ENCODE measurements around the gene SYNJ2.
A peak's percentile ranks its signal among the peaks of the same experiment; 100 is the strongest.
"Not testable (repeated sequence)": the region's sequence is repeated elsewhere in the genome, so short reads cannot be mapped to it uniquely, and the experiment has no call there.

Gene SYNJ2

DNA sequence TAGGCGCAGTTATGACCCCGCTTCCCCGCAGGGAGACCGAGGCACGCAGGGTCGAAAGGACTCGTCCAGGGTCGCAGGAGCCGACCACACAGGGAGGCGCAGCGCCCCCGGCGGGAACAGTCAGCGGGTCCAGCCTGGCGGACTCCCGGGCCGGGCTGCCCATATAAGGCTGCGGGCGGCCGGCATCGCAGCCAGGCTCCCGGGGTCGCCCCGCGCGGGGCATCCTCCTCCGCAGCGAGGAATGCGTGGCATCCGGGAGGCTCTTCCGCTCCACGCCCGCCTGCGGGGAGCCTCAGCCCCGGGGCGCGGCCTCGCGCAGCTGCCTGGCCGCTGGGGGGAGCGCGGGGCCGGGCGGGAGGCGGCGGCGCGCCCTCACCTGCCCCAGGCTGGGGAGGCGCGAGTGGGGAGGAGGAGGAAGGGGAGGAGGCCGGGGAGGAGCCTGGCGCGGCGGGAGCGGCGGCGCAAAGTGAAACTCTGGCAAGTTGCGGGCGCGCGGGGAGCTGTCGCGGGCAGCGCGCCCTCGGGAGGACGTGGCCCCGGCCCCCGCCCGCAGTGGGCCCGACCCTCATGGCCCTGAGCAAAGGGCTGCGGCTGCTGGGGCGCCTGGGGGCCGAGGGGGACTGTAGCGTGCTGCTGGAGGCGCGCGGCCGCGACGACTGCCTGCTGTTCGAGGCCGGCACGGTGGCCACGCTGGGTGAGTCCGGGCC lies at the start of gene SYNJ2:
Gene SYNJ2, plus strand, starts transcription at position 469 of the 707 bp plus-strand sequence. Its CDS starts 99 bp downstream, at position 568.
- DNase-seq (ENCODE audit: low read depth) = peak; percentile 52

DNA sequence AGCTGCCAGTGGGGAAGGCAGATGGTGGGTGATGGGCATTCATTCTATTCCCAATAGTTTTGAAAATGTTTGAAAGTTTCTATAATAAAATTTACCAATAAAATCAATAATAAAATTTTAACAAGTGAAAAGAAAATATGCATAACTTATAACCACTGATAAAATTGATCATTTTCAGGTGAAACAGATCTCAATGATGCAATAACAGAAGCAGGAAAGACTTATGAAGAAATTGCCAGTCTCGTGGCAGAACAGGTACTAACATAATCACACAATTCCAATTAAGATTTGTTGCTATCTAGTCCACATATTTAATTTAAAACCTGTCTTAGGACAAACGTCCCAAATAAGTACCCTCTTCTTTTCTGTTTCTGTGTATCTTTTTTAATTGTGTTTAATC lies 45.9 kb upstream of the SYNJ2 start:
- no peak for DNase-seq (ENCODE audit: low read depth)

- DNase-seq (ENCODE audit: low read depth) = no peak
These were observed 44.3 kb upstream of the SYNJ2 start for GRCh38 chr6:157937318-157937717.

- DNase-seq (ENCODE audit: low read depth) = no peak
These were observed 43.7 kb upstream of the SYNJ2 start for GRCh38 chr6:157937916-157938315.

GRCh38 chr6:157940375-157941036 lies 41.2 kb upstream of the SYNJ2 start:
- not testable (repeated sequence) for DNase-seq (ENCODE audit: low read depth)

DNA sequence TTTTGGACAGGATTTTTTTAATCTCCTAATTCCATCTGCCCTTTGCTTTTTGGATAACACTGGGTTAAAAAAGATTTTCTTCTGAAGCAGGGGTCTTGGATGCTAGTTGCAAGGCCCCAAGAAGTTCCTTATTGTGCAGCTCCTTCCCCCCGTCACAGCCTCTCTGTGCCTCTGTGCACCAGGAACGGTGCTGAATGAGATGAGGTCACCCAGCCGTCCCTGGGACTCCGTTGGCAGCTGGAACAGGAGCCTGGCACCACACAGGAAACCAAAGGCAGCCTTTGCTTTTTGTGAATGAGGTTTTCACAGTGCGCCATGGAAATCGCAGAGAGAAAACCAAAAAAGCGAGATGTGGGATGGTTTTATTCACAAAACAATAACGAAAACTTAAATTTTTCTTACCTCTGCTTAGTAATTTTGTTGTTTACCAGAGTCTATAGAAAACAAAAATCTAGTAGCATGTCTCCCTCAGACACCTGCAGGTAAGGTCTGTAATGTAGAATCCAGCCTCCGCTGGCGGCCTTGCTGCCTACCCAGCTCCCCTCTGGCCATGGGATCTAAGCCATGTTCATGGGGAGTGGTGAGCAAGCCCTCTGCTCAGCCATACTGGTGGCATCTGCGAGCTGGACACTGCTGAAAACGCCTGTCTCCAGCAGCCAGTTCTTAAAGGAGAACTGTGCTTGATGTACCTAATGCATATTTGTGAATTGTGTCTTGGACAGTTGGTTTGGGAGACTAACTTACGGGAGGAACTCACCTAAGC lies 40.4 kb upstream of the SYNJ2 start:
- no peak for DNase-seq (ENCODE audit: low read depth)

DNA sequence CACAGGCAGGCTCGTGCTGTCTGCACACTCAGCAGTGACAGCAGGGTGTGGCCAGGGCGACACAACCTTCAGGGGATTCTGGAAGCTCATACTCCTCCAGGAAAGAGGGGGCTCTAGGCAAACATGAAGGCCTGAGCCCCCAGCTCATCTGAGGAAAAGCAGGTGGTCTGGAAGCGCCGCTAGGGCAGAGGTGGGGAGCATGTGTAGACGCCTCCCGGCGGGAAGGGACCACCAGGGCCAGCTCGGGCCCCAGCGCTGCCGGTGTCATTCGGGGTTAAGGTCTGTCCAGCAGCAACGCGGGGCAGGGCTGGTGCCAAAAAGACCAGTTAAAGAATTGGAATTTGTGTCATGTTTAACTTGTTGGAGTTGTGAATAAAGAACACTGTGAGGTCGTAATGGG lies 39.3 kb upstream of the SYNJ2 start:
- no peak for DNase-seq (ENCODE audit: low read depth)

DNA sequence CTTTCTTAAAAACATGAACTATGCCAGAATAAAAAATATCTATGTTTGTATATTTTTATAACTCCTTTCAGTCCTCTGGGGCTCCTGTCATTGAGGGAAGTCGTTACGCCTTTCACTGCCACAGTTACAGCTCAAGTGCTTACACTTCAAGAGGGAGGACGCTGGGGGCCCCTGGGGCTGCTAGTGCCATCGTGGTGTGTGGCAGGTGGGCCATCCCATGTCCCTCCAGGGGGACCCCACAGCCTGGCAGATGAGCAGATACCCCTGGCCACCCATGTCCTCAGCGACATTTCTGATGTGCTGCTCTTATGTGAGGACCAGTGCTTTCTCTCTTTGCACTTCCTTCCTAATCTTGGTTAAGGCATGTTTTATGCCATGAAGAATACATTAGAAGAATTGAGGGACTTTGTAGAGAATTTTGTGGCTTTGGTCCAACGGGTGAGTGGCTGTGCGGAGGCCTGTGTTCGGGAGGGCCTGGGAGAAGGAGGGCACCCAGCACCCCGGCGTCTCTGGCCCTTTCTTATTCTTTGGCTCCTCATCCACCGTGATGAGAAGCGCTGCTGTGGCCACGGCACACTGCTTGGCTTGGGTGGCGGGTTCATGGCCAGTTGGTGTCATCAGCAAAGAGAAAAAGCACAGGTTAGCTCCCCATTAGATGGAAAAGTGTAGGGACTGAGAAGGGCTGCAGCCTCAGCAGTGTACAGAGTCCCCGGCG lies 38.3 kb upstream of the SYNJ2 start:
- DNase-seq (ENCODE audit: low read depth) = no peak

- DNase-seq (ENCODE audit: low read depth) = no peak
These were observed 37.7 kb upstream of the SYNJ2 start for GRCh38 chr6:157943964-157944283.

- DNase-seq (ENCODE audit: low read depth) = no peak
These were observed 36.4 kb upstream of the SYNJ2 start for GRCh38 chr6:157944983-157945931.

- no peak for DNase-seq (ENCODE audit: low read depth)
These were observed 35.5 kb upstream of the SYNJ2 start for GRCh38 chr6:157946053-157946617.

DNA sequence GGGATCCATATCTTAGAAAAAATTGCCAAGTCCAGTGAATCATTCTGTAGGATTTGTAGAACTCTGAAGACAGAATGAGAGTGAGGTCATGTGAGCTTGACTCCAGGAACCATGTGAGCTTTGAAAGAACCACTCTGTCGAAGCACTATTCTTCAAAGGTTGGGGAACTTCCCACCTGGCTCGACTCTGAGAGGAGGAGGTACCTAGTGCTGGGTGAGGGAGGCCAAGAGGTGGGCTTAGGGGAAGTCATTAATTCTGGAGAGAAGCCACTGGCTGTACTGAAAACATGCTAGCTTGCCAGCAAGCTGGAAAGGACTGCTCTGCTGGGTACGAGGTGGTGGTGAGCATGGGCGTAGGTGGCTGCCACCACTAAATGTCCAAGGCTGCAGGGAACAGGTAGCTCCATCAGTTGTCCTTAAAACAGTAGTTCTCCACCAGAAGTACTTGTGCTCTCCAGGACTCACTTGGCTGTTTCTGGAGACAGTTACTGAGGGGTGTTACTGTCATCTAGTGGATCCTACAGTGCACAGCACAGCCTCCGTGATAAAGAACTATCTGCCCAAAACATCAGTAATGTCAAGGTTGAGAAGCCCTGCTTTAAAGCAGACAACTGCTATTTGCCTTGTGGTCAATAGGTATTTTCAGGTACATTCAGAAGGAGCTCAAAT lies 34.7 kb upstream of the SYNJ2 start:
- DNase-seq (ENCODE audit: low read depth) = no peak

GRCh38 chr6:157950899-157951298 lies 30.8 kb upstream of the SYNJ2 start:
- DNase-seq (ENCODE audit: low read depth) = not testable (repeated sequence)

DNA sequence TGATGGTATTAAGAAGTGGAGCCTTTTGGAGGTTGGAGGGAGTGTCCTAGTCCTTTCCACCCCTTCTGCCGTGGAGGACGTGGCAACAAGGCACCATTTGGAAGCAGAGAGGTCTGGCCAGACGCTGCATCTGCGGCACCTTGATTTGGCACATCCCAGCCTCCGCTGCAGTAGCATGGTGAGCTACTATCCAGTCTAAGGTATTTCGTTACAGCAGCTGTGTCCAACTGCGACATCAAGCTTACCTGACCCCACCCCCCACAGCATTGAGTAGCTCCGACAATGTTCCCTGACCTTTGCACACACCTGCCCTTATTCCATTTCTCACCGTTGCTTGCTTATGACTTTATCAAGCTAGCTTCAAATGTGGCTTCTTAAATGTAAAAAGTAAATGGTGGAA lies 29.8 kb upstream of the SYNJ2 start:
- no peak for DNase-seq (ENCODE audit: low read depth)

DNA sequence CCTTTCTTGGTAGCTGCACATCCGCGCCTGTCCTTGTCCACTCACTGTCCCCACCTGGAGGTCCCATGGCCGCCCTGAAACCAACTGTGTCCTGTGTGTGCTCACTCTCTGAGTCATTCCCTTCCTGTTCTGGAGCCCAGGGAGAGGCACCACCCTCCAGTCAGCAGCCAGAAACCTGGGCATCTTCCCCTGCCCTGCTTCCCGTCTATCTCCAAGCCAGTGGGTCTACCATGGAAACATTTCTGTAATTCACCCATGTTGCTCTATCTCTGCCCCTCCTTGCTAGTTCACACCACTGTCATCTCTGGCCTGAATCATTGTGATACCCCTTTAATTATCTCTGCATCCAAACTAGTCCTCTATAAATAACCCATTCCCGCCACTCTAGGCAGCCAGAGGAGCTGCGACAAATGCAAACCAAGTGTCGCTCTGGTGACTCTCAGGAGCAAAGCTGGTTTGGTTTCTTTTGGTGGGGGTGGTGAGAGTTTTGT lies 28.8 kb upstream of the SYNJ2 start:
- no peak for DNase-seq (ENCODE audit: low read depth)

- DNase-seq (ENCODE audit: low read depth) = no peak
These were observed 28.0 kb upstream of the SYNJ2 start for GRCh38 chr6:157953580-157954091.

- no peak for DNase-seq (ENCODE audit: low read depth)
These were observed 27.2 kb upstream of the SYNJ2 start for GRCh38 chr6:157954150-157955117.

DNA sequence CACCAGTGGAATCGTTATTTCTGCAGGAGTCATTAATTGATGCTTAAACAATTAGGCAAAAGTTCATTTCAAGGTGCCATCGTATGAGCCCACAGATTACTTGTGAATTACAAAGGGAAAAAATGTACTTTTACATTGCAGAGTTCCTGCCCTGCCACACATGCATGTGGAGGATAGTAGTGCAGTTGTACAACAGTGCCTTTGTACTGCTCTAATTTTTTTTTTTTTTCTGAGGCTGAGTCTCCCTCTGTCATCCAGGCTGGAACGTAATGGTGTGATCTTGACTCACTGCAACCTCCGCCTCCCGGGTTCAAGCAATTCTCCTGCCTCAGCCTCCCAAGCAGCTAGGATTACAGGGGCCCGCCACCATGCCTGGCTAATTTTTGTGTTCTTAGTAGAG lies 26.0 kb upstream of the SYNJ2 start:
- no peak for DNase-seq (ENCODE audit: low read depth)
